Mucosa of descending colon (tissue), 3 donors: ENCODE results near the gene ENOX1. TPM values are rescaled to one million over a fixed set of nuclear protein-coding genes. Genes with fewer than 3 reads are reported as not detected.
"Not testable (repeated sequence)": the region's sequence is repeated elsewhere in the genome, so short reads cannot be mapped to it uniquely, and the experiment has no call there.

Source experiments
- ATAC-seq: fragments of 200-7000 bp; cut with Tn5 transposase; one replicate; pipeline ENCODE4 v1.9.1; 2020; ENCODE audit warnings: mild to moderate bottlenecking, moderate library complexity
- DNase-seq, 3 donors: peaks; one replicate each; pipeline ENCODE4 v3.0.0-alpha.2; 2020
- H3K36me3 ChIP-seq: fragments of 200-600 bp; one replicate; pipeline ENCODE4 v1.8.0; 2021; ENCODE audit warnings: low read depth, mild to moderate bottlenecking
- H3K4me1 ChIP-seq: fragments of 200-600 bp; one replicate; pipeline ENCODE4 v1.8.0; 2021; ENCODE audit warnings: low read depth, mild to moderate bottlenecking
- H3K4me3 ChIP-seq: fragments of 200-600 bp; one replicate; pipeline ENCODE4 v1.8.0; 2021; ENCODE audit warnings: mild to moderate bottlenecking
- H3K9me3 ChIP-seq: fragments of 200-600 bp; one replicate; pipeline ENCODE4 v1.8.0; 2021; ENCODE audit warnings: mild to moderate bottlenecking
- CTCF ChIP-seq: fragments of 200-600 bp; IDR thresholded peaks from one replicate; pipeline ENCODE4 v1.8.0; 2022; ENCODE audit warnings: antibody characterized with exemption, mild to moderate bottlenecking
- intact Hi-C, 2 donors: fragments of 100-400 bp; cut with DNase I in 1 of 2; cut with micrococcal nuclease in 1 of 2; formaldehyde crosslinking; loops; one replicate each; pipeline versions ENCODE4 v1.11.0 to v1.11.1; 2022; cut with DNase I, micrococcal nuclease
- total RNA-seq, 3 donors: library from RNA; stranded (reverse); fragmentation: NEBNext Ultra II Directional in 2 of 3; extraction: Animal tissue kit (Norgen Biotek cat#: 25700) in 2 of 3; gene quantifications; one replicate each; pipeline versions ENCODE4 v1.2.1 to v1.2.4, GENCODE V29; 2021 to 2023
- donor health status: DM: no; HTN: no; CAD: no; lungs with moderate emphysema.
- donor health status: DM: no; HTN: no; CAD: no.
- donor health status: DM: no; HTN: yes; CAD: no.

Gene ENOX1
- total RNA-seq, 3 donors from 2014 or later, result 0.35 to 9.8 (median 1.2) TPM

GRCh38 chr13:43180036-43180660 is 606.6 kb downstream of the ENOX1 start:
- no peak for ATAC-seq

GRCh38 chr13:43171489-43171888 is 615.3 kb downstream of the ENOX1 start:
- intact Hi-C loops, result no loop called here
- DNase-seq (no peak), ATAC-seq (no peak)
- Histone ChIP-seq H3K9me3 (no peaks in the 10 kb centered on the region), H3K4me1 (no peaks in the 10 kb centered on the region), H3K36me3 (no peaks in the 10 kb centered on the region), H3K4me3 (no peak overlapping the region)
- TF ChIP-seq CTCF, result no peak

More at GRCh38 chr13:43180036-43180660, 606.6 kb downstream of the ENOX1 start:
- no peak for TF ChIP-seq CTCF
- no peak overlapping the region for H3K4me3 ChIP-seq
- no peaks in the 10 kb centered on the region for H3K4me1 ChIP-seq
- no peaks in the 10 kb centered on the region for H3K9me3 ChIP-seq
- H3K36me3 ChIP-seq, result no peaks in the 10 kb centered on the region
- DNase-seq, result no peak
- intact Hi-C loops, result no loop called here

GRCh38 chr13:43170506-43170905 is 616.3 kb downstream of the ENOX1 start:
- Histone ChIP-seq H3K9me3 (peaks cover 3% of the 10 kb centered on the region), H3K4me1 (no peaks in the 10 kb centered on the region), H3K4me3 (no peak overlapping the region), H3K36me3 (no peaks in the 10 kb centered on the region)
- no peak for TF ChIP-seq CTCF
- ATAC-seq (no peak), DNase-seq (no peak)
- intact Hi-C loops, result no loop called here

GRCh38 chr13:43168434-43168833 is 618.3 kb downstream of the ENOX1 start:
- H3K36me3 ChIP-seq, H3K4me3 ChIP-seq, H3K4me1 ChIP-seq, ATAC-seq, H3K9me3 ChIP-seq, intact Hi-C loops, DNase-seq: not testable (repeated sequence)

GRCh38 chr13:43167731-43168130 is 619.0 kb downstream of the ENOX1 start:
- ATAC-seq (no peak), DNase-seq (no peak)
- H3K36me3 ChIP-seq, result no peaks in the 10 kb centered on the region
- H3K4me3 ChIP-seq, result no peak overlapping the region
- no peaks in the 10 kb centered on the region for H3K4me1 ChIP-seq
- intact Hi-C loops, result no loop called here
- no peak for TF ChIP-seq CTCF
- H3K9me3 ChIP-seq, result peaks cover 3% of the 10 kb centered on the region

- Histone ChIP-seq H3K4me3 (no peak overlapping the region), H3K4me1 (no peaks in the 10 kb centered on the region), H3K36me3 (no peaks in the 10 kb centered on the region), H3K9me3 (peaks cover 3% of the 10 kb centered on the region)
- no peak for TF ChIP-seq CTCF
- no peak for DNase-seq
- ATAC-seq, result no peak
- intact Hi-C loops, result no loop called here
Observed at GRCh38 chr13:43166644-43167457, 619.9 kb downstream of the ENOX1 start.
